ENCODE measurements around the gene QPRT. TPM values are rescaled to one million over a fixed set of nuclear protein-coding genes. Genes with fewer than 3 reads are reported as not detected.

The QPRT gene
- total and polyA plus RNA-seq, 2 experiments from 2014 or later = 65.4 to 128 TPM

GRCh38 chr16:29708917-29709600 is 30.1 kb downstream of the QPRT start:
- H3K4me3 ChIP-seq = peak overlapping the region; percentile 63
- no peak overlapping the region for H2AFZ ChIP-seq
- Mint-ChIP-seq H3K27ac (peak overlapping the region; percentile 99), H3K27me3 (ENCODE audit: insufficient read depth, low read depth, poor library complexity) (peaks cover 27% of the 10 kb centered on the region), H3K36me3 (ENCODE audit: low read depth) (peaks cover 44% of the 10 kb centered on the region), H3K4me3 (peak overlapping the region; percentile 96), H3K9me3 (peaks cover 22% of the 10 kb centered on the region; the same call in 2 of the 3 replicates), H3K4me1 (peaks cover 27% of the 10 kb centered on the region)
- TF ChIP-seq, protein P1, sequence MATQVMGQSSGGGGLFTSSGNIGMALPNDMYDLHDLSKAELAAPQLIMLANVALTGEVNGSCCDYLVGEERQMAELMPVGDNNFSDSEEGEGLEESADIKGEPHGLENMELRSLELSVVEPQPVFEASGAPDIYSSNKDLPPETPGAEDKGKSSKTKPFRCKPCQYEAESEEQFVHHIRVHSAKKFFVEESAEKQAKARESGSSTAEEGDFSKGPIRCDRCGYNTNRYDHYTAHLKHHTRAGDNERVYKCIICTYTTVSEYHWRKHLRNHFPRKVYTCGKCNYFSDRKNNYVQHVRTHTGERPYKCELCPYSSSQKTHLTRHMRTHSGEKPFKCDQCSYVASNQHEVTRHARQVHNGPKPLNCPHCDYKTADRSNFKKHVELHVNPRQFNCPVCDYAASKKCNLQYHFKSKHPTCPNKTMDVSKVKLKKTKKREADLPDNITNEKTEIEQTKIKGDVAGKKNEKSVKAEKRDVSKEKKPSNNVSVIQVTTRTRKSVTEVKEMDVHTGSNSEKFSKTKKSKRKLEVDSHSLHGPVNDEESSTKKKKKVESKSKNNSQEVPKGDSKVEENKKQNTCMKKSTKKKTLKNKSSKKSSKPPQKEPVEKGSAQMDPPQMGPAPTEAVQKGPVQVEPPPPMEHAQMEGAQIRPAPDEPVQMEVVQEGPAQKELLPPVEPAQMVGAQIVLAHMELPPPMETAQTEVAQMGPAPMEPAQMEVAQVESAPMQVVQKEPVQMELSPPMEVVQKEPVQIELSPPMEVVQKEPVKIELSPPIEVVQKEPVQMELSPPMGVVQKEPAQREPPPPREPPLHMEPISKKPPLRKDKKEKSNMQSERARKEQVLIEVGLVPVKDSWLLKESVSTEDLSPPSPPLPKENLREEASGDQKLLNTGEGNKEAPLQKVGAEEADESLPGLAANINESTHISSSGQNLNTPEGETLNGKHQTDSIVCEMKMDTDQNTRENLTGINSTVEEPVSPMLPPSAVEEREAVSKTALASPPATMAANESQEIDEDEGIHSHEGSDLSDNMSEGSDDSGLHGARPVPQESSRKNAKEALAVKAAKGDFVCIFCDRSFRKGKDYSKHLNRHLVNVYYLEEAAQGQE (IDR thresholded peaks at IDR 0.05; ENCODE audit: unreplicated experiment) = no peak
- TF ChIP-seq EZH2 (IDR thresholded peaks at IDR 0.05; ENCODE audit: low read depth, unreplicated experiment) = no peak
- TF ChIP-seq ZNF462 (CRISPR knock-in tag; IDR thresholded peaks at IDR 0.05) = no peak
- peak; percentile 95 for TF ChIP-seq POLR2AphosphoS5 (IDR thresholded peaks at IDR 0.05; ENCODE audit: low read depth)
- TF ChIP-seq CREB1 (CRISPR knock-in tag; IDR thresholded peaks at IDR 0.05; ENCODE audit: low read depth) = peak; percentile 30
- 0 out of 2 replicates have a peak, but pooled peaks have one; percentile 46 for TF ChIP-seq NANOG (IDR thresholded peaks at IDR 0.05; ENCODE audit: borderline replicate concordance)
- TF ChIP-seq ZNF114 (CRISPR knock-in tag; IDR thresholded peaks at IDR 0.05) = no peak
- no peak for TF ChIP-seq JUNB (IDR thresholded peaks at IDR 0.05; ENCODE audit: unreplicated experiment)
- TF ChIP-seq, protein P2, sequence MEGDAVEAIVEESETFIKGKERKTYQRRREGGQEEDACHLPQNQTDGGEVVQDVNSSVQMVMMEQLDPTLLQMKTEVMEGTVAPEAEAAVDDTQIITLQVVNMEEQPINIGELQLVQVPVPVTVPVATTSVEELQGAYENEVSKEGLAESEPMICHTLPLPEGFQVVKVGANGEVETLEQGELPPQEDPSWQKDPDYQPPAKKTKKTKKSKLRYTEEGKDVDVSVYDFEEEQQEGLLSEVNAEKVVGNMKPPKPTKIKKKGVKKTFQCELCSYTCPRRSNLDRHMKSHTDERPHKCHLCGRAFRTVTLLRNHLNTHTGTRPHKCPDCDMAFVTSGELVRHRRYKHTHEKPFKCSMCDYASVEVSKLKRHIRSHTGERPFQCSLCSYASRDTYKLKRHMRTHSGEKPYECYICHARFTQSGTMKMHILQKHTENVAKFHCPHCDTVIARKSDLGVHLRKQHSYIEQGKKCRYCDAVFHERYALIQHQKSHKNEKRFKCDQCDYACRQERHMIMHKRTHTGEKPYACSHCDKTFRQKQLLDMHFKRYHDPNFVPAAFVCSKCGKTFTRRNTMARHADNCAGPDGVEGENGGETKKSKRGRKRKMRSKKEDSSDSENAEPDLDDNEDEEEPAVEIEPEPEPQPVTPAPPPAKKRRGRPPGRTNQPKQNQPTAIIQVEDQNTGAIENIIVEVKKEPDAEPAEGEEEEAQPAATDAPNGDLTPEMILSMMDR (conservative IDR thresholded peaks at IDR 0.05; ENCODE audit: low read depth in 2 of 2) = no peak
- no peak for TF ChIP-seq ZNF331 (CRISPR knock-in tag; IDR thresholded peaks at IDR 0.05; ENCODE audit: low read depth)
- no peaks in the 10 kb centered on the region; the same call in 1 of the 2 replicates for H3F3A ChIP-seq (replicated peaks; ENCODE audit: low read depth)
- H3K79me2 ChIP-seq (replicated peaks; ENCODE audit: insufficient read depth) = peaks cover 43% of the 10 kb centered on the region
- H4K20me1 ChIP-seq (replicated peaks; ENCODE audit: insufficient read depth) = no peaks in the 10 kb centered on the region; the same call in 1 of the 2 replicates
- H3K36me3 ChIP-seq (ENCODE audit: insufficient read depth) = peaks cover 12% of the 10 kb centered on the region; the same call in 1 of the 2 replicates
- H3K27me3 ChIP-seq (ENCODE audit: insufficient read depth) = no peaks in the 10 kb centered on the region
- ATAC-seq = peak; percentile 85
- H3K27ac ChIP-seq (ENCODE audit: low read depth) = peak overlapping the region; percentile 96
- no peaks in the 10 kb centered on the region for H3K9me2 ChIP-seq (ENCODE audit: insufficient read depth)
- H3K4me2 ChIP-seq = peak overlapping the region; percentile 86
- DNase-seq (ENCODE audit: low spot score) = peak; percentile 96
- peaks cover 20% of the 10 kb centered on the region for H3K4me1 ChIP-seq (ENCODE audit: insufficient read depth)

Measured in GM23338 (cell line).